Activated CD8-positive, alpha-beta T cell treated with anti-CD3 and anti-CD28 coated beads for 36 hours (primary cell): ENCODE results near the gene MLKL. TPM values are rescaled to one million over a fixed set of nuclear protein-coding genes. Genes with fewer than 3 reads are reported as not detected.

ENCODE experiments used
- ATAC-seq: fragments of 200-7000 bp; cut with Tn5 transposase; one replicate; pipeline ENCODE4 v1.10.0; 2021; ENCODE audit warnings: mild to moderate bottlenecking, moderate library complexity
- CTCF ChIA-PET: fragments of 350-600 bp; sonication (Branson Sonifier 250); formaldehyde crosslinking; loops from one replicate; lab custom pipeline; 2021; ENCODE audit warnings: antibody characterized with exemption; lab: Charles Lee
- POLR2A ChIA-PET: fragments of 350-600 bp; sonication (Branson Sonifier 250); formaldehyde crosslinking; loops from one replicate; lab custom pipeline; 2021; ENCODE audit warnings: antibody characterized with exemption; lab: Charles Lee
- DNase-seq: peaks from one replicate; pipeline ENCODE4 v3.0.0-alpha.2; 2020
- H3K27ac Mint-ChIP-seq: one replicate; pipeline ENCODE4 v1.8.0; 2021; ENCODE audit warnings: mild to moderate bottlenecking, mixed read lengths
- H3K27me3 Mint-ChIP-seq: one replicate; pipeline ENCODE4 v1.8.0; 2021; ENCODE audit warnings: mixed read lengths
- H3K36me3 Mint-ChIP-seq: one replicate; pipeline ENCODE4 v1.8.0; 2021; ENCODE audit warnings: low read depth, mixed read lengths
- H3K4me1 Mint-ChIP-seq: one replicate; pipeline ENCODE4 v1.8.0; 2021; ENCODE audit warnings: low read depth, mixed read lengths
- H3K4me3 Mint-ChIP-seq: one replicate; pipeline ENCODE4 v1.8.0; 2021; ENCODE audit warnings: mild to moderate bottlenecking, moderate library complexity, mixed read lengths
- H3K9me3 Mint-ChIP-seq: one replicate; pipeline ENCODE4 v1.8.0; 2021; ENCODE audit warnings: mixed read lengths
- intact Hi-C: fragments of 100-400 bp; cut with micrococcal nuclease; formaldehyde crosslinking; loops from one replicate; pipeline ENCODE4 v1.10.0; 2022
- total RNA-seq, 2 experiments: library from RNA; stranded (reverse); gene quantifications; one replicate each; pipeline ENCODE4 v1.2.3, GENCODE V29; 2021
- TF ChIP-seq, protein P1 (sequence below): fragments of 200-600 bp; IDR thresholded peaks from one replicate; pipeline ENCODE4 v1.8.0; 2022; ENCODE audit warnings: antibody characterized with exemption, mild to moderate bottlenecking

MLKL gene
- total RNA-seq, 2 experiments from 2014 or later = 18.5 to 18.8 TPM

DNA sequence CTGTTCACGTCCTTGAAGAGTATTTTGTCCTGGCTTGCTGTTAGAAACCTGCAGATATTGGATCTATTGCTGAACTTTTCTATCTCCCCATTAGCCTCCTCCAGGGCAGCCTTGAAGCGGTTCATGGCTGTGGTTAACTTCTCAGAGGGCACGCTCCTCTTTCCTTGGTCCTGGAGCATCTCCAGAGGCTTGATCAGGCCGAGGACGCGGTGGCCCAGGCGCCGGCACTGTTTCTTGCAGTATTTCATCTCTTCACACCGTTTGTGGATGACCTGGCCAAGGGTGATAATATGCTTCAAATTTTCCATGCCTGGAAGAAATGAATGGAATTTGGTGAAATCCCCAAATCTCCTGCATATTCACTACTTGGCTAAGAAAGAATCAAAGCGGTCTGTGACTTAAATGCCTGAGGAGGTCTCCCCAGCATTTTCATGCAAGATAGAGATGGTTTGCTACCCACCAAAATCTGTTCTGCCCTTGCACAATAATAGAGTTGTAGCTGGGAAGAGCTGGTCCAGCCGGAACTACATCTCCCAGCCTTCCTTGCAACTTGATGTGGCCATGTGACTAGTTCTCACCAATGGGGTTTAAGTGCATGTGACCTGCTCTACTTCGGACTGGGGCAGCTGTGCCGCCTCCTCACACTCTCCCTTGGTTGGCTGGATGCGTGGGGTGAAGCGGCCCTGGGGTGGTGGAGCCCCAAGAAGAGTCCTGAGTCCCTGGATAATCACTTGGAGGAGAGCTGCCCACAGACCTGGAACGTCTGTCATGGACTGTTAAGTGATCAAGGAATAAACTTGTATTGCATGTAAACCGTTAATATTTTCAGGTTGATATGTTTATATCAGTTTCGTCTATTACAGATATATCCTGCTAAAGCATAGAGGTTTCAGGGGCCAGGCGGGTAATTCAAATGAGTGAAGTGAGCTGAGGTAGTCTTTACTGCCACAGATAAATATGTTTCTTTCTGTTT lies 4.9 kb downstream of the MLKL start:
- Mint-ChIP-seq H3K4me1 (peaks cover 34% of the 10 kb centered on the region), H3K27ac (no peak overlapping the region), H3K4me3 (peak overlapping the region; percentile 64), H3K36me3 (peaks cover 50% of the 10 kb centered on the region), H3K9me3 (no peaks in the 10 kb centered on the region), H3K27me3 (no peaks in the 10 kb centered on the region)
- POLR2A ChIA-PET = interaction anchor here (0.8 to 2.8 kb wide), 3 partner anchors 28 to 88 kb away, joined by 3 to 16 read pairs (median 3); partner anchors contain the start of gene RFWD3
- DNase-seq = peak; percentile 82
- ATAC-seq = peak; percentile 82
- intact Hi-C loops = no loop called here
- TF ChIP-seq, protein P1, sequence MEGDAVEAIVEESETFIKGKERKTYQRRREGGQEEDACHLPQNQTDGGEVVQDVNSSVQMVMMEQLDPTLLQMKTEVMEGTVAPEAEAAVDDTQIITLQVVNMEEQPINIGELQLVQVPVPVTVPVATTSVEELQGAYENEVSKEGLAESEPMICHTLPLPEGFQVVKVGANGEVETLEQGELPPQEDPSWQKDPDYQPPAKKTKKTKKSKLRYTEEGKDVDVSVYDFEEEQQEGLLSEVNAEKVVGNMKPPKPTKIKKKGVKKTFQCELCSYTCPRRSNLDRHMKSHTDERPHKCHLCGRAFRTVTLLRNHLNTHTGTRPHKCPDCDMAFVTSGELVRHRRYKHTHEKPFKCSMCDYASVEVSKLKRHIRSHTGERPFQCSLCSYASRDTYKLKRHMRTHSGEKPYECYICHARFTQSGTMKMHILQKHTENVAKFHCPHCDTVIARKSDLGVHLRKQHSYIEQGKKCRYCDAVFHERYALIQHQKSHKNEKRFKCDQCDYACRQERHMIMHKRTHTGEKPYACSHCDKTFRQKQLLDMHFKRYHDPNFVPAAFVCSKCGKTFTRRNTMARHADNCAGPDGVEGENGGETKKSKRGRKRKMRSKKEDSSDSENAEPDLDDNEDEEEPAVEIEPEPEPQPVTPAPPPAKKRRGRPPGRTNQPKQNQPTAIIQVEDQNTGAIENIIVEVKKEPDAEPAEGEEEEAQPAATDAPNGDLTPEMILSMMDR = no peak
- CTCF ChIA-PET = interaction anchor here (1.2 kb wide), 2 partner anchors 32 to 167 kb away, joined by 3 to 4 read pairs; no protein-coding TSS in a partner anchor

DNA sequence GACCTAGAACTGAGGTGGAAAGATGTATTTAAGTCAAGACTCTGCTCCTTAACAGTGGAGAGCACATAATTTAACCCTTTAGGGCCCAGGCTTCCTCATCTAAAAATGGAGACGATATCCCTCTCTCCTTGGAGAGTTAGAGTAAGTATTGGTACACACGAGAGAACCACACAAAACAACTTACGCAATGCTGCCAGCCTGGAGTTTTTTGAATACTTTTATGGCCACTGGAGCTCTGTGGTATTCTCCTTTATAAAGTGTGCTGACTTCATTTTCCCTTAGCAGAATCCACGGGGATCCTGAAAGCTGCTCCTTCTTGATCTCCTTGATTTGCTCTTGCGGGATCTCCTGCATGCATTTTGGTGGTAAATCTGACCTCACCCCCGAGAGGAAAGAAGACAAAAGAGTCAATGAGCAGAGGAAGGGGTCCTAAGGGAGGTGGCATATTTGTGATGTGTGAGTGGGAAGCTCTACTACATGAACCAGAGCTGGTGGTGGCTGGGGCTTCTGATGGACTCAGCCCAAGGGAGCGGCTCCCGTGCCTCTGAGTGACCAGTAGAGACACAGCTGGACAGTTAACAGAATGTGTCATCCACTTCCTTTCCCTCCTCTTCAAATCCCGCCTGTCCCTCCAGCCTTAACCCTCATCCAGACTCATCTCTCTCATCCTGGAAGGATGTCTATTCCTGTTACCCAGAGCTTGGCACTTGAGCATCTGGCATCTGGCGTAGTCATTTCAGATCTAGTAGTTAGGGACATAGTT lies 9.4 kb downstream of the MLKL start:
- no peaks in the 10 kb centered on the region for H3K9me3 Mint-ChIP-seq
- DNase-seq (no peak), ATAC-seq (no peak)
- ChIA-PET CTCF (interaction anchor here (1.2 kb wide), 1 partner anchor 19 kb away, joined by 3 read pairs; no protein-coding TSS in a partner anchor), POLR2A (interaction anchor here (0.5 to 3.4 kb wide), 3 partner anchors 9 to 36 kb away, joined by 3 to 19 read pairs (median 5); partner anchors contain the start of genes MLKL and RFWD3)
- no peaks in the 10 kb centered on the region for H3K27me3 Mint-ChIP-seq
- no peak overlapping the region for H3K4me3 Mint-ChIP-seq
- H3K27ac Mint-ChIP-seq = no peak overlapping the region
- H3K4me1 Mint-ChIP-seq = peaks cover 9% of the 10 kb centered on the region
- H3K36me3 Mint-ChIP-seq = peaks cover 58% of the 10 kb centered on the region
- intact Hi-C loops = no loop called here
- TF ChIP-seq, protein P1 = no peak

DNA sequence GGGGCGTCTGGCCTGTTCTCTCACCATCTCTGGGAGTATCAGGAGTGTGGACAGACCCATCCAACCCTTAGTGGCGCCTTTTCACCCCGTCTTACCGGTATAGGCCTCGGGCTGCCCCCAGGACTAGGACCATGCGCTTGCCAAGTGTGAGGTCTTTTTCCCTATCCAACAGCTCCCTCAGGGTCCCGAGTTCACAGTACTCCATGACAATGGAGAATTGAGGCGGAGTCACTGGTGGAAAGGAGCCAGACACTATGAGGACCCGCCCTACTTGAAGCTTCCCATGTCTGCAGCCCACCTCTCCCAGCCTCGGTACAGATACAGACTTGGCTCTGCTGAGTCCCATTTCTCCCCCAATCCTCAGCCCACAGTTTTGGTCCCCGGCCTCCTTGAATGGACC lies 18.1 kb downstream of the MLKL start:
- Mint-ChIP-seq H3K9me3 (no peaks in the 10 kb centered on the region), H3K36me3 (peaks cover 24% of the 10 kb centered on the region), H3K27ac (no peak overlapping the region), H3K4me1 (peaks cover 2% of the 10 kb centered on the region), H3K4me3 (no peak overlapping the region), H3K27me3 (no peaks in the 10 kb centered on the region)
- TF ChIP-seq, protein P1 = no peak
- CTCF ChIA-PET = no interaction called here
- ATAC-seq (no peak), DNase-seq (no peak)
- POLR2A ChIA-PET = no interaction called here
- intact Hi-C loops = no loop called here

DNA sequence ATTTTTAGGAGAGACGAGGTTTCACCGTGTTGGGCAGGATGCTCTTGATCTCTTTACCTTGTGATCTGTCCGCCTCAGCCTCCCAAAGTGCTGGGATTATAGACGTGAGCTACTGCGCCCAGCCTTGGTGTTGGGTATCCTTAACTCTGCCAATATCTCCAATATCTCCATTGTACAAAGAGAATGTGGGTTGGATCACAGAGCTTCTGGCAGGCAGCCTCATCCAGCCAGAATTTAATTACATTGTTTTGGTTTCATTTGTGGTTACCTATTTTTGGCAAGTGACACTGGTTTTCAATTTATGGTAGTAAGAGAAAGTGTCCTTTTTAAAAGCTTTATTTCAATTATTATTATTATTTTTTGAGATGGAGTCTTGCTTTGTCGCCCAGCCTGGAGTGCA lies 20.0 kb downstream of the MLKL start:
- ATAC-seq (no peak), DNase-seq (no peak)
- POLR2A ChIA-PET = interaction anchor here (1.2 to 2.9 kb wide), 3 partner anchors 14 to 23 kb away, joined by 3 to 24 read pairs (median 5); partner anchors contain the start of genes MLKL and RFWD3
- TF ChIP-seq, protein P1 = no peak
- no peaks in the 10 kb centered on the region for H3K27me3 Mint-ChIP-seq
- peaks cover 25% of the 10 kb centered on the region for H3K36me3 Mint-ChIP-seq
- H3K27ac Mint-ChIP-seq = no peak overlapping the region
- peaks cover 2% of the 10 kb centered on the region for H3K4me1 Mint-ChIP-seq
- H3K9me3 Mint-ChIP-seq = no peaks in the 10 kb centered on the region
- no peak overlapping the region for H3K4me3 Mint-ChIP-seq
- intact Hi-C loops = no loop called here
- CTCF ChIA-PET = interaction anchor here (1.2 kb wide), 1 partner anchor 83 kb away, joined by 3 read pairs; no protein-coding TSS in a partner anchor
